Measurements from ENCODE around the gene TMEM191C. TPM values are rescaled to one million over a fixed set of nuclear protein-coding genes. Genes with fewer than 3 reads are reported as not detected.
A peak's percentile ranks its signal among the peaks of the same experiment; 100 is the strongest.
"Not testable (repeated sequence)": the region's sequence is repeated elsewhere in the genome, so short reads cannot be mapped to it uniquely, and the experiment has no call there.

The TMEM191C gene
- 1 to 10 TPM in 1 of 4 donors, under 1 TPM in 2, not detected in 1; 0.42 to 1.7 (median 0.47) TPM for total RNA-seq

- H3K27ac ChIP-seq; H3K27me3 ChIP-seq; H3K4me1 ChIP-seq; H3K9me3 ChIP-seq; H3K36me3 ChIP-seq; DNase-seq (ENCODE audit: low spot score in 2 of 2): not testable (repeated sequence)
- no CpG with 5 or more reads among the region's 74 CpGs for WGBS
- H3K4me3 ChIP-seq = peak within 1 kb of the TSS; percentile 42
Observed at GRCh38 chr22:21467337-21468193, at the start of gene TMEM191C. TMEM191C (plus strand) TSS chr22:21467387; CDS start chr22:21467460, 73 bp downstream.

DNA sequence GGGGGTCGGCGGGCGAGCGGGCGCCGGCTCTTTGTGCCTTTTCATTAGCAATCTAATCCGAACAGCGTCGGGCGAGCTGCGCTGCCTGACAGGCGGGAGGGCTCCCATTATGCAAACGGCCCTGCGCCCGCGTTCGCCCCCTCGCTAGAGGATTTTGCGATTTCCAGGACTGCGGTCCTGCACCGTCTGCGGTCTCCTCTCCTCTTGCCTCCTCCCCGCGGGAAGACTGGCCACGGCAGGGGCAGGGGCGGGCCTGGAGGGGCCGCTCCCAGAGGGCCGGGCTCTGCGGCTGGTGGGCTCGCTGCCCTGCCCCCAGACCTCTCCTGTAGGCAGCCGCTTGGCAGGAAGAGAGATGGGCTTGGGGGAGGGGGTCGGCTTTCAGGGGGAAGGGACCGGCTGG, 49.3 kb upstream of the TMEM191C start:
- not testable (repeated sequence) for H3K4me1 ChIP-seq, H3K27me3 ChIP-seq, H3K36me3 ChIP-seq, H3K27ac ChIP-seq, H3K9me3 ChIP-seq
- peak in 1 of 2 donors; percentile 82 for DNase-seq (ENCODE audit: low spot score in 2 of 2)
- H3K4me3 ChIP-seq = peak overlapping the region; percentile 48
- no CpG with 5 or more reads among the region's 33 CpGs for WGBS

GRCh38 chr22:21418974-21419638, 48.1 kb upstream of the TMEM191C start:
- H3K9me3 ChIP-seq, H3K27me3 ChIP-seq, H3K27ac ChIP-seq, H3K4me3 ChIP-seq, H3K36me3 ChIP-seq, H3K4me1 ChIP-seq: not testable (repeated sequence)
- no CpG with 5 or more reads among the region's 15 CpGs for WGBS
- DNase-seq (ENCODE audit: low spot score in 2 of 2) = peak in 1 of 2 donors; percentile 48

DNA sequence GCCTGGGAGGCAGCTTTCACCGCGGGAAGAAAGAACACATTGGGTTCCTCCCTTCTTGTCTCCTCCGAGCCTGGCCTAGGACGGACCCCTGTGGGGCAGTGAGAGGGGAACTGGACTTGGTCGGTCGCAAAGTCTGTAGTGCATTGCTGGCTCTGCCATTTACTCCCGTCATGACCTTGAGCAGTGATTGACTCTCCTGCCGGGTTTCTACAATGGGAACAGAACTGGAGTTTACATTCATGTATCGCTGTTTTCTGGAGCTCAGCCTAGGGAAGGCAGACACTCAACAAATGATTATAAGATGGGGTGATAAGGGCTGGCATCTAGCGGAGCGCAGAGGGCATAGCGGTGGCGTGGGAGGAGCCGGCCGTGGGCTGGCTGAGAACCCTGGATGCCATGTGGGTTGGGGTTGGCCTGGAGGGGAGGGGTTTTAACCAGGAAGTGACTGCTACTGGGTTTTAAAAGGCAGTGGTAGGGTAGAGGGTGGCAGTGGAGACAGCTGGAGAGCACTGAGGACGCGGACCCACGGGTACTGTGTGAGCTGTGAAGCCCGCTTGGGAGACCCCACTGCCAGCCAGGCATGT, 46.9 kb upstream of the TMEM191C start:
- not testable (repeated sequence) for DNase-seq (ENCODE audit: low spot score in 2 of 2); H3K4me3 ChIP-seq; H3K36me3 ChIP-seq; H3K27ac ChIP-seq; H3K27me3 ChIP-seq; H3K4me1 ChIP-seq; H3K9me3 ChIP-seq
- WGBS = 25% methylated on average over 3 of the region's 19 CpGs

DNA sequence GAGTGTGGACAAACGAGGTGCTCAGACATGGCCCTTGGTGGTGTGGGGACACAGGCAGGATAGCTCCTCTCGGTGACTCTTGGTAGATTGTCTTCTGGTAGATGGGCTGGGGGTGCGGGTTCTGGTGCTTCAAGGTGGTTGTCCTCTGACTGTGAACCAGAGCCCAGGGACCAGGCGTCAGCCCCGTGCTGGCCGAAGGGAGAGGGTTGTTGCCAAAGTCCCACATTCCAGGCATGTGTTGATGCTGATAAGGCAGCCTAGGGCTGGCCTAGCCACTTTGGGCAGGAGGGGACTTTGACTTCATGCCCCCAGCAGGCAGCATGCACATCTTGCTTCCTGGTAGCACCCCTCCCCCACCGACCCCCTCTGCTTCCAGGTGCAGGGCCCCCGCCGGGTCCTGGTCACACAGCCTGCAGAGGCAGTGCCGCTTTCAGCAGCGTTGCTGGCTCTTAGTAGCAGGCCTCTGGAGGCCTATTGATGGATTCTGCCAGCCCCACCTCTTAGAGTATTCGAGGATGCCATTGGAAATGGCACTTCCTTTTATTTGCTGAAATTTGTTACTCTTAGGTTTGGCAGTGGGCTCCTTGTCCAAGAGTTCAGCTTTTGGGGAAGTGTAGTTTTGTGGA, 43.0 kb upstream of the TMEM191C start:
- H3K36me3 ChIP-seq; H3K9me3 ChIP-seq; H3K4me3 ChIP-seq; H3K4me1 ChIP-seq; DNase-seq (ENCODE audit: low spot score in 2 of 2); H3K27ac ChIP-seq; H3K27me3 ChIP-seq: not testable (repeated sequence)
- no CpG with 5 or more reads among the region's 12 CpGs for whole genome bisulfite sequencing

DNA sequence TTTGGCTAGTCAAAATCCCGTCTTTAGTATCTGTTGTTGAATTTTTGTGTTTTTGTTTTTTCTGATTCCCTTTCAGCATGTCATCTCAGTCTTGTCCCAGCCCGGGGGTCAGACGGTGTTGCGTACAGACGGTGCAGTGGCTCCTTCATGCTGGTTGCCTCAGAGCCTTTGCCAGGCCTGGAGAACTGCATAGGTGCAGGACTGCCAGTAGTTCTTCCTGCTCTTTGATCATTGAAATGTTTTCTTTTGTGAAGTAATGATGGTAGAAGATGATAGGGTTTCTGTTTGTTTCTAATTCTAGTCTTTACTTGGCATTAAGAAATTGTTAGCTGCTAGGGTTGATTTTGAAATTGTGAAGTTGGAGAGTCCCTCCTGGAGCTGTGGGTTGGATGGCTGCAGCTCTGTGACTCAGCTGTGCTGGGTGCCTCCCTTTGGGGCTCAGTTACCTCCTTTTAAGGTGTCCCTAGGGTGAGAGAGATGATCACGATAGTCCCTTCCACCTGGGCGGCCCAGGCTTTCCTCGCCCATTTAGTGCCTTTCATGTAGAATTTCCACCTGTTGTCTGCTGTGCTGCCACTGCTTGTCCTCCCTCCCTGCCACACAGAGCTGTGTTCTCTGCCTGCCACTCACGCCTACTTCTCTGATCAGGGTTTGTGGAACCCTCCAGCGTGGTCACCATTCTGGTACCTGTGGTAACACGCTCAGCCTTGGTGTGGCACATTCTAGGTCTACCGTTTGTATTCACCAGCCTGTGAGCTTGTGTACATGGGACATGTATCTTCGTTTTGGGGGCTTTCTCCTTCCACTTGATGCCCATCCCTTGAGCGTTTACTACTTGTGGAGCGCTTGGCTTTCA, 32.6 kb upstream of the TMEM191C start:
- not testable (repeated sequence) for H3K27ac ChIP-seq; H3K4me1 ChIP-seq; H3K9me3 ChIP-seq; H3K27me3 ChIP-seq; DNase-seq (ENCODE audit: low spot score in 2 of 2); H3K36me3 ChIP-seq; H3K4me3 ChIP-seq
- no CpG with 5 or more reads among the region's 15 CpGs for WGBS

DNA sequence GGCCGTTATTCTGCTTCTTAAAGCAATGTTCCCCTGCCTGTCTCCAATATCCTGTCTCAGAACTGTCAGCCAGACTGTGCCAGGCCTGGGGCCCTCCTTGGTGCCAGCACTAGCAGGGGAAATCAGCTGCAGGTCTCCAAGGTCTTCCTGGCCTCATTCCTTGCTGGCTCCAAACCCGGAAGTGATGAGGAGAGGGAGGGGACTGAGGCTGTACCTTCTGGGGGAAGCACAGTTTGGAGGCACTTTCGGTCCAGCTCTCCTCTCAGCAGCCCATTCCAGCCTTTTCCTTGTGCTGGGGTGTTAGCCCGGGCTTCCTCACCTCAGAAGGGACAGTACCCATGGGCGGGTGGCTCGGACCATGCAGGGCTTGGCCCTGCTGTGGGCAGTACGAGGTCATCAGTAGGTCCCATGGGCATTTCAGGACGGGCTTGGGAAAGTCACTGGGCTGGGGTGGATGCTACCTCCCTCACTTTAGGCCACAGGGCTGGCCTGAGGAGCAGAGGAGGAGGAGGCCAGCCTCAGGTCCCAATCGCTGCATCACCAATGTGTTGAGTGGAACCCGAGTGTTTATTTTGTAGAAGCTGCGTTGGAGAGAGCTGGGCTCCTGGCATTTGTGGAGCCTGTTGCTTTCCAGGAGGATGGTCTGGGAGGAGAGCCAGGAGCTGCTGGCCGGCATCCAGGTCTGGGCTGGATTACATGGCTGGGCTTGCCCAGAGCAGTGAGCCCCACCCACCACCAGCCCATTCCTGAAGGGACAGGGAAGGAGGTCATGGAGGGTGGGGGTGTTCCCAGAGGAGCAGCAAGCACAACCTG, 31.0 kb upstream of the TMEM191C start:
- DNase-seq (ENCODE audit: low spot score in 2 of 2) = peak; percentile 54 to 72
- not testable (repeated sequence) for H3K4me3 ChIP-seq, H3K4me1 ChIP-seq, H3K36me3 ChIP-seq, H3K27ac ChIP-seq, H3K9me3 ChIP-seq, H3K27me3 ChIP-seq
- WGBS = no CpG with 5 or more reads among the region's 12 CpGs

DNA sequence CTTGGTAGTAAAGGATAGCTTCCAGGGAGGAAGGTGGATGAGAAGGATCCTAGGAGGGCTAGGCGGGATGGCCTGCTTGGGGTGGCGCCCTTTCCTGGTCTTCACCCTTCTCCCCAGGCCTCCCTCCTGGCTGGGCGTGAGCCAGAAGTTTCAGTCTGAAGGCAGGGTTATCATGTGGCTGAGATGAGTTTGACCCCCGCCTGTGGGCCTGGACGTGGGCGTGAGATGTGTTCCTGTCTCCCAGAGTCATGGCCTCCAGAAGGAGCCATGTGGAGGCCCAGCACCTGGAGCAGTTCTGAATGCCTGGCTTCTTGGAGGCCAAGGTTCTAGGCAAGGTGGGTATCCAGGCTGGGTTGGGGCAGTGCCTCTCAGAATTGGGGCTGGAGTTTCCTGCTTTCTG, 29.2 kb upstream of the TMEM191C start:
- not testable (repeated sequence) for H3K4me3 ChIP-seq; H3K27ac ChIP-seq; H3K27me3 ChIP-seq; DNase-seq (ENCODE audit: low spot score in 2 of 2); H3K9me3 ChIP-seq; H3K4me1 ChIP-seq; H3K36me3 ChIP-seq
- 91% methylated on average over 5 of the region's 6 CpGs for WGBS

DNA sequence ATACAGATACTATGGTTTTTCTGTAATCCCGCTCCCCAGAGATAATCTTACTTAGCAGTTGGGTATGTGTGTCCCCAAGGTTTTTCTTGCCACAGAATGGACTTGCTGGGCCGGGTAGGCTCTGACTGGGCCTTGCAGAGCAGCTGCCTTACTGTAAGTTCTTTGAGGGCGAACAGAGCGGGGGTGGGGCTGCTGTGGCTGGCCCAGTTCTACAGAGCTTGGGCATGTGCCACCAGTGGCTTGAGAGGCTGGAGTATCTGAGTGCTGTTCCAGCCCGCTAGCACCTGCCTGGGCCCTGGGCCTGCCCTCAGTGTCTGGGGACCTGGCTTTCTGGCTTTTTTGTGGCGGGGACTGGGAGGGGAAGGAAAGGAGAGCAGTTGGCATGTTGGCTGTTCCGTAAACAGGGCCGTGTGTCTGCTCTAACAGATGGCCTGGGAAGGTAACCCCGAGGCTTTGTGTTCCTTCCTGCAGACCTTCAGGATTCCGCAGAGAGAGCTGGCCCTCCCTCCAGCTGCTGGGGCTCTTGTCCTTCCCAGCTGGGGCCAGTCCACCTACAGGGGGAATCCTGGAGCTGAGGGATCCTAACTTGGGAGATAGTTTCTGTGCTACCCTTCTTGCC, 27.1 kb upstream of the TMEM191C start:
- not testable (repeated sequence) for DNase-seq (ENCODE audit: low spot score in 2 of 2); H3K4me1 ChIP-seq; H3K4me3 ChIP-seq; H3K27ac ChIP-seq; H3K9me3 ChIP-seq; H3K36me3 ChIP-seq; H3K27me3 ChIP-seq
- WGBS = no CpG with 5 or more reads among the region's 10 CpGs

DNA sequence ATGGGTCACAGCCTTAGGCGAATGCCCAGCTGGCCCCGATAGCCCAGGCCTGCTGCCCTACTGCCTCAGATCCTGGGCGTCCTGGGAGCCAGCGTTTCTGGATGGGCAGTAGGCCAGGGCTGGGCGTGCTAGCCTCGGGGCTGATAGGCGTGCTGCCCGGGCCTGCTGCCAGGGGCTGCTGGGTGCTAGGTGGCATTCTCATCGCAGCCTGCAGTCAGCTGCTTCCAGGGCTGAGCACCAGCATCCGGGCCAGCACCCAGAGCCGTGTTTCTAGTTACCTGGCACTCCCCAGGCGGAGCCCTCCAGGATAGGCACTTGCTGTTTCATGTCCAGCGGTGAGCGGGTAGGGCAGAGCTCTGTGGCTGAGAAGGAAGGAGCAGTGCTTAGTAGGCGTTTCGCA, 26.5 kb upstream of the TMEM191C start:
- not testable (repeated sequence) for DNase-seq (ENCODE audit: low spot score in 2 of 2); H3K9me3 ChIP-seq; H3K27ac ChIP-seq; H3K27me3 ChIP-seq; H3K4me1 ChIP-seq; H3K4me3 ChIP-seq
- no CpG with 5 or more reads among the region's 16 CpGs for WGBS
- peaks cover 11% of the 10 kb centered on the region for H3K36me3 ChIP-seq

GRCh38 chr22:21441170-21441569, 26.0 kb upstream of the TMEM191C start:
- not testable (repeated sequence) for H3K9me3 ChIP-seq; H3K4me1 ChIP-seq; DNase-seq (ENCODE audit: low spot score in 2 of 2); H3K27me3 ChIP-seq; H3K27ac ChIP-seq; H3K4me3 ChIP-seq
- WGBS = no CpG with 5 or more reads among the region's 6 CpGs
- peaks cover 16% of the 10 kb centered on the region for H3K36me3 ChIP-seq

DNA sequence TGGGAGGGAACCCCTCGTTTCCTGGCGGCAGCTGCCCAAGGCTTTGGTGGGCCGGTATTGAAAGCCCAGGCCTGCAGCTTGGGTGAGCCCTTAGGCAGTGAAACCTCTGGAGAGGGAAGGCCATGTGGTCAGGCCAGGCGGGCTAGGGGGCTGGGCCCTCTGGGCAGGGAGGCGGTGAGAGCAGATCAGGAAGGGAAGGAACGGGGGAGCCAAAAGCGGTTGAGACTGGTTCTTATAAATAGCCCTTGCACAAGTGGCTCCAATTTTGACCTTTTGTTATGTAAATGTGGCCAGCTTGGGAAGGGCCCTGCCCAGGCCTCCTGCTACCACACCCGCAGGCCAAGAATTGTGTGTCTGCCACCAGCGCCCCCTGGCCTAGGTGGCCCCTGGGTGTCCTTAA, 25.1 kb upstream of the TMEM191C start:
- no CpG with 5 or more reads among the region's 9 CpGs for WGBS
- DNase-seq (ENCODE audit: low spot score in 2 of 2); H3K4me3 ChIP-seq; H3K4me1 ChIP-seq; H3K27me3 ChIP-seq; H3K27ac ChIP-seq; H3K9me3 ChIP-seq: not testable (repeated sequence)
- peaks cover 25% of the 10 kb centered on the region for H3K36me3 ChIP-seq
